Adrenal gland (tissue), 12 donors: Measurements from ENCODE around the gene ZSCAN22. TPM values are rescaled to one million over a fixed set of nuclear protein-coding genes. Genes with fewer than 3 reads are reported as not detected.

Experiments used
- DNase-seq, 7 donors: peaks; one replicate each; pipeline ENCODE4 v3.0.0-alpha.2; 2019 to 2020
- H3K27ac ChIP-seq, 5 donors: fragments of 200-600 bp; sonication (generic) in 4 of 5; 1 replicate in 3 of 5; 2 replicates in 2 of 5; pipeline versions ENCODE4 v1.5.1 to v1.8.0; 2016 to 2020; ENCODE audit warnings: mild to moderate bottlenecking in 1 of 5
- H3K27me3 ChIP-seq: fragments of 200-600 bp; 2 replicates; pipeline ENCODE4 v1.8.0; 2021
- H3K36me3 ChIP-seq, 2 donors: fragments of 200-600 bp; replicated peaks in 1 of 2; 1 replicate in 1 of 2; 2 replicates in 1 of 2; pipeline versions ENCODE4 v1.5.1 to v1.8.0; 2018 to 2022
- H3K4me1 ChIP-seq, 2 donors: fragments of 200-600 bp; replicated peaks in 1 of 2; 1 replicate in 1 of 2; 2 replicates in 1 of 2; pipeline versions ENCODE4 v1.5.1 to v1.8.0; 2018 to 2021
- H3K4me3 ChIP-seq, 4 donors: fragments of 200-600 bp; sonication (generic) in 3 of 4; one replicate each; pipeline ENCODE4 v1.5.1; 2016 to 2018
- H3K9me3 ChIP-seq, 3 donors: fragments of 200-600 bp; sonication (generic) in 1 of 3; replicated peaks in 1 of 3; 1 replicate in 2 of 3; 2 replicates in 1 of 3; pipeline versions ENCODE4 v1.5.1 to v1.8.0; 2016 to 2021
- POLR2A ChIP-seq, 2 donors: fragments of 450-650 bp; IDR thresholded peaks; one replicate each; pipeline ENCODE4 v1.6.1; 2017; ENCODE audit warnings: antibody characterized with exemption in 2 of 2, mild to moderate bottlenecking in 2 of 2, moderate library complexity in 1 of 2
- WGBS, 4 donors: extraction: QIAGEN DNeasy Blood & Tissue Kit in 2 of 4; methylation state at CpG; one replicate each; pipeline versions ENCODE4 v1.1.5 to v1.1.7; 2013 to 2017; 5-methylcytosine and 5-hydroxymethylcytosine counted together
- intact Hi-C, 2 donors: fragments of 100-400 bp; cut with DNase I; formaldehyde crosslinking; loops; one replicate each; pipeline versions ENCODE4 v1.14.1 to v1.15.0; 2022 to 2023
- polyA plus RNA-seq, 3 donors: library from polyadenylated mRNA; stranded (reverse); fragments of 200-250 nt in 2 of 3; fragments of 350-450 nt in 1 of 3; fragmentation: Illumina TruSeq in 1 of 3; extraction: RNeasy Lipid Tissue Mini Kit (QIAGEN cat#74804) in 1 of 3; gene quantifications; one replicate each; pipeline ENCODE4 v1.2.3, GENCODE V29; 2013 to 2014
- total RNA-seq, 9 donors: library from RNA; depleted of rRNA in 4 of 9; stranded (reverse); fragments of >200 nt in 4 of 9; fragments of 120-200 nt in 1 of 9; fragmentation: NEBNext Ultra II Directional in 1 of 9; extraction: Animal tissue kit (Norgen Biotek cat#: 25700) in 1 of 9; gene quantifications; one replicate each; pipeline versions ENCODE4 v1.1.0 to v1.2.4, GENCODE V29; 2013 to 2023
- TF ChIP-seq, protein P1 (sequence below), 6 experiments: fragments of 450-650 bp in 4 of 6; fragments of 200-600 bp in 2 of 6; sonication (generic) in 1 of 6; IDR thresholded peaks; 1 replicate in 5 of 6; 2 replicates in 1 of 6; pipeline versions ENCODE4 v1.5.1 to v1.8.0; 2016 to 2021; ENCODE audit warnings: antibody characterized with exemption in 6 of 6, mild to moderate bottlenecking in 2 of 6, moderate library complexity in 1 of 6
- donor health status: healthy with polysubstance abuse.
- donor health status: Bipolar disorder and iron deficiency.
- donor health status: DM: yes; HTN: yes; CAD: no.
- donor health status: DM: no; HTN: no; CAD: no.
- donor health status: DM: no; HTN: no; CAD: no.
- donor health status: DM: yes; HTN: yes; CAD: no.

Gene ZSCAN22
- total and polyA plus RNA-seq, 12 donors: 0.98 to 4.8 (median 3.0) TPM

DNA sequence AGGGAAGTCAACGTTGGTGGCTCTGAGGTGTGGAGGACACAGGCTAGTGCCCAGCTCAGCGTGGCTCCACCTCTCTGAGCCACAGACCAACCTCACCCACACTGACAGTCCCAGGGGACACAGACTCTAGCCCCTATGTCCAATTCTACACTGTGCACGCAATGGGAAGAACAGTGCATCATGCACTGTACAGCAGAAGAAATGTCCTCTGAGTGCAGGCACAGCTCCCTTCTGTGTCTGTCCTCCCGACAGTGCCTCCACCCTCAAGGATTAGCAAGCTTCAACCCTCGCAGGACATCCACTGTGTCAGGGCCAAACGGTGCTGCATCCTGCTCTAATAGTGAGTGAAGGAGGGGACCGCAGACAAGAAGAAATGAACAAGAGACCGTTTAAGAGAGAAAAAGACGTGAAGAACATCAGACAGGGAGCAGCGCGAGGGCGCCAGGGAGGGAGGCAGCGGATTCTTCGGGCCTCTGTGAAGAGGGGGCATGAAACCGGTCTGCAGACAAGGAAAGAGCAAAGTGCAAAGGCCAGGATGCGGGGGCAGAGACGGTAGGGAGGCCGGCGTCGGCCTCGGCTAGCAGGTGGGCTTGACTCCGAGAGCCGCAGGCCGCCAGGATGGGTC lies 53.4 kb downstream of the ZSCAN22 start:
- DNase-seq: no peak
- no peaks in the 10 kb centered on the region for H3K27me3 ChIP-seq
- TF ChIP-seq, protein P1, sequence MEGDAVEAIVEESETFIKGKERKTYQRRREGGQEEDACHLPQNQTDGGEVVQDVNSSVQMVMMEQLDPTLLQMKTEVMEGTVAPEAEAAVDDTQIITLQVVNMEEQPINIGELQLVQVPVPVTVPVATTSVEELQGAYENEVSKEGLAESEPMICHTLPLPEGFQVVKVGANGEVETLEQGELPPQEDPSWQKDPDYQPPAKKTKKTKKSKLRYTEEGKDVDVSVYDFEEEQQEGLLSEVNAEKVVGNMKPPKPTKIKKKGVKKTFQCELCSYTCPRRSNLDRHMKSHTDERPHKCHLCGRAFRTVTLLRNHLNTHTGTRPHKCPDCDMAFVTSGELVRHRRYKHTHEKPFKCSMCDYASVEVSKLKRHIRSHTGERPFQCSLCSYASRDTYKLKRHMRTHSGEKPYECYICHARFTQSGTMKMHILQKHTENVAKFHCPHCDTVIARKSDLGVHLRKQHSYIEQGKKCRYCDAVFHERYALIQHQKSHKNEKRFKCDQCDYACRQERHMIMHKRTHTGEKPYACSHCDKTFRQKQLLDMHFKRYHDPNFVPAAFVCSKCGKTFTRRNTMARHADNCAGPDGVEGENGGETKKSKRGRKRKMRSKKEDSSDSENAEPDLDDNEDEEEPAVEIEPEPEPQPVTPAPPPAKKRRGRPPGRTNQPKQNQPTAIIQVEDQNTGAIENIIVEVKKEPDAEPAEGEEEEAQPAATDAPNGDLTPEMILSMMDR (IDR thresholded peaks at IDR 0.05): peak in 1 of 6 experiments; percentile 7
- TF ChIP-seq POLR2A (IDR thresholded peaks at IDR 0.05): no peak
- H3K9me3 ChIP-seq: no peaks in the 10 kb centered on the region
- peak overlapping the region; percentile 52 to 87 (median 82) for H3K4me3 ChIP-seq
- WGBS, 4 donors: 3 to 6% (median 5%) methylated on average over 18 to 24 of the region's 24 CpGs
- peaks cover 17 to 23% of the 10 kb centered on the region in 2 donors for H3K4me1 ChIP-seq
- peak overlapping the region; percentile 84 to 98 (median 86) for H3K27ac ChIP-seq
- intact Hi-C loops: no loop called here
- no peaks in the 10 kb centered on the region for H3K36me3 ChIP-seq

- 0 to 1% (median 0%) methylated on average over 31 to 83 of the region's 83 CpGs for WGBS, 4 donors
- peak within 1 kb of the TSS; percentile 52 to 87 (median 82) for H3K4me3 ChIP-seq
- H3K9me3 ChIP-seq: no peaks in the 10 kb centered on the region
- H3K36me3 ChIP-seq: no peaks in the 10 kb centered on the region
- no peaks in the 10 kb centered on the region for H3K27me3 ChIP-seq
- DNase-seq: peak; percentile 99 to 100 (median 99)
- TF ChIP-seq POLR2A (IDR thresholded peaks at IDR 0.05): peak; percentile 84 to 88
- TF ChIP-seq, protein P1 (IDR thresholded peaks at IDR 0.05): peak in 1 of 6 experiments; percentile 27
- H3K27ac ChIP-seq: peak within 1 kb of the TSS; percentile 84 to 98 (median 86)
- intact Hi-C loops: no loop called here
- H3K4me1 ChIP-seq: peaks cover 25 to 30% of the 10 kb centered on the region in 2 donors
These were observed 54.1 kb downstream of the ZSCAN22 start, which contains the start of gene ZNF837 for GRCh38 chr19:58380662-58381459. ZNF837 (minus strand) TSS chr19:58381030; CDS start chr19:58369332, 11,698 bp downstream.

- intact Hi-C loops: no loop called here
- peak in 2 of 7 donors; percentile 43 to 66 for DNase-seq
- Histone ChIP-seq H3K4me3 (peak overlapping the region in 2 of 4 donors; percentile 79 to 87), H3K27ac (peak overlapping the region in 4 of 5 donors; percentile 4 to 98 (median 78)), H3K27me3 (no peaks in the 10 kb centered on the region), H3K36me3 (no peaks in the 10 kb centered on the region), H3K4me1 (peaks cover 29 to 34% of the 10 kb centered on the region in 2 donors), H3K9me3 (no peaks in the 10 kb centered on the region)
- 31 to 36% (median 32%) methylated on average over 26 of the region's 26 CpGs for WGBS, 4 donors
- no peak for TF ChIP-seq POLR2A (IDR thresholded peaks at IDR 0.05)
- TF ChIP-seq, protein P1 (IDR thresholded peaks at IDR 0.05): peak in 1 of 6 experiments; percentile 2
These were observed 54.8 kb downstream of the ZSCAN22 start for GRCh38 chr19:58381460-58382212.
